Measurements from ENCODE around the gene JPH4.

- TF ChIP-seq CTCF (IDR thresholded peaks at IDR 0.05) (no peak), EZH2phosphoT487 (IDR thresholded peaks at IDR 0.05) (no peak)
Measured at GRCh38 chr14:23604148-23604547, 25.6 kb upstream of the JPH4 start.
